Measurements from ENCODE around the gene ATXN1.

DNA sequence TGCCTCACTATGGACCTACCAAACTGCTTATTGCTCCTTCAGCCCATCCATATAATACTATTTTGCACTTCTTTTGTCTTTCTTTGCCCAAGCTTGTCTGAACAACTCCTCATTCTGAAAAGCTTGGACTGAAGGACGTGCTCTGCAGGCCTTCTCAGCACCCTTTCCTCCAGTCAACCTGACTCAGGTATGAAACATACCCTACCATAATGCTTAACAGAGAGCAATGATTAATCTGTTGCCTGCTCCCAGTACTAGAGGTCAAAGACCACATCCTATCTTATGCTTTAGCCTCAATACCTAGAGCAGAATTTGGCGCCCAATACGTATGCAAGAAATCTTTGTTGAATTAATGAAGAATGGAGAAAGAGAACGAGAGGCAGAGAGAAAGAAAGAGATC lies 55.2 kb downstream of the ATXN1 start:
- TF ChIP-seq, protein P1, sequence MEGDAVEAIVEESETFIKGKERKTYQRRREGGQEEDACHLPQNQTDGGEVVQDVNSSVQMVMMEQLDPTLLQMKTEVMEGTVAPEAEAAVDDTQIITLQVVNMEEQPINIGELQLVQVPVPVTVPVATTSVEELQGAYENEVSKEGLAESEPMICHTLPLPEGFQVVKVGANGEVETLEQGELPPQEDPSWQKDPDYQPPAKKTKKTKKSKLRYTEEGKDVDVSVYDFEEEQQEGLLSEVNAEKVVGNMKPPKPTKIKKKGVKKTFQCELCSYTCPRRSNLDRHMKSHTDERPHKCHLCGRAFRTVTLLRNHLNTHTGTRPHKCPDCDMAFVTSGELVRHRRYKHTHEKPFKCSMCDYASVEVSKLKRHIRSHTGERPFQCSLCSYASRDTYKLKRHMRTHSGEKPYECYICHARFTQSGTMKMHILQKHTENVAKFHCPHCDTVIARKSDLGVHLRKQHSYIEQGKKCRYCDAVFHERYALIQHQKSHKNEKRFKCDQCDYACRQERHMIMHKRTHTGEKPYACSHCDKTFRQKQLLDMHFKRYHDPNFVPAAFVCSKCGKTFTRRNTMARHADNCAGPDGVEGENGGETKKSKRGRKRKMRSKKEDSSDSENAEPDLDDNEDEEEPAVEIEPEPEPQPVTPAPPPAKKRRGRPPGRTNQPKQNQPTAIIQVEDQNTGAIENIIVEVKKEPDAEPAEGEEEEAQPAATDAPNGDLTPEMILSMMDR (IDR thresholded peaks at IDR 0.05): no peak
- TF ChIP-seq POLR2A (IDR thresholded peaks at IDR 0.05) (no peak), EP300 (IDR thresholded peaks at IDR 0.05) (no peak)
